H9 (cell line): ENCODE measurements around the gene OR6F1. TPM values are rescaled to one million over a fixed set of nuclear protein-coding genes. Genes with fewer than 3 reads are reported as not detected.
"Not testable (repeated sequence)": the region's sequence is repeated elsewhere in the genome, so short reads cannot be mapped to it uniquely, and the experiment has no call there.

Experiments used
- DNase-seq: peaks from one replicate; pipeline ENCODE4 v3.0.0-alpha.2; 2017
- H2AFZ ChIP-seq: one replicate; pipeline ENCODE4 v1.6.1; 2013; ENCODE audit warnings: mild to moderate bottlenecking, low read length, control low read depth, moderate library complexity
- H2AK5ac ChIP-seq: 2 replicates; pipeline ENCODE4 v1.6.1; 2013; ENCODE audit warnings: low read length, control low read depth, mixed read lengths; ENCODE audit not compliant: insufficient read length
- H2BK120ac ChIP-seq: one replicate; pipeline ENCODE4 v1.6.1; 2013; ENCODE audit warnings: low read depth, mild to moderate bottlenecking, low read length, control low read depth, inconsistent platforms; ENCODE audit not compliant: poor library complexity, severe bottlenecking
- H2BK12ac ChIP-seq: 2 replicates; pipeline ENCODE4 v1.6.1; 2013; ENCODE audit warnings: low read length, control low read depth, mixed read lengths, low read depth; ENCODE audit not compliant: insufficient read length
- H2BK15ac ChIP-seq: 2 replicates; pipeline ENCODE4 v1.6.1; 2013; ENCODE audit warnings: low read depth, low read length, control low read depth
- H2BK20ac ChIP-seq: one replicate; pipeline ENCODE4 v1.6.1; 2013; ENCODE audit warnings: low read depth, mild to moderate bottlenecking, low read length, control low read depth, inconsistent platforms; ENCODE audit not compliant: poor library complexity, severe bottlenecking
- H2BK5ac ChIP-seq: 2 replicates; pipeline ENCODE4 v1.6.1; 2013; ENCODE audit warnings: low read length, control low read depth, mixed read lengths; ENCODE audit not compliant: insufficient read length
- H3K14ac ChIP-seq: 2 replicates; pipeline ENCODE4 v1.6.1; 2013; ENCODE audit warnings: low read length, control low read depth; ENCODE audit not compliant: insufficient read depth
- H3K18ac ChIP-seq: 2 replicates; pipeline ENCODE4 v1.6.1; 2013; ENCODE audit warnings: low read depth, mild to moderate bottlenecking, mixed read lengths, low read length, control low read depth; ENCODE audit not compliant: insufficient read length
- H3K23ac ChIP-seq: 2 replicates; pipeline ENCODE4 v1.6.1; 2013; ENCODE audit warnings: low read length, control low read depth, mixed read lengths, low read depth; ENCODE audit not compliant: insufficient read length
- H3K23me2 ChIP-seq: 2 replicates; pipeline ENCODE4 v1.6.1; 2013; ENCODE audit warnings: low read depth, mild to moderate bottlenecking, mixed read lengths, low read length, control low read depth; ENCODE audit not compliant: insufficient read length, poor library complexity, severe bottlenecking
- H3K27ac ChIP-seq: 2 replicates; pipeline ENCODE4 v1.5.1; 2013; ENCODE audit warnings: low read length, control low read depth, mixed read lengths, low read depth; ENCODE audit not compliant: insufficient read length
- H3K27me3 ChIP-seq: 2 replicates; pipeline ENCODE4 v1.6.1; 2013; ENCODE audit warnings: low read length, control low read depth, inconsistent platforms; ENCODE audit not compliant: insufficient read depth
- H3K4ac ChIP-seq: 2 replicates; pipeline ENCODE4 v1.6.1; 2013; ENCODE audit warnings: low read depth, mild to moderate bottlenecking, control low read depth, inconsistent platforms, low read length, moderate library complexity
- H3K4me1 ChIP-seq: 2 replicates; pipeline ENCODE4 v1.6.1; 2013; ENCODE audit warnings: low read length, control low read depth, inconsistent platforms; ENCODE audit not compliant: insufficient read depth
- H3K4me2 ChIP-seq: 2 replicates; pipeline ENCODE4 v1.6.1; 2013; ENCODE audit warnings: low read length, control low read depth, mixed read lengths; ENCODE audit not compliant: insufficient read length, insufficient read depth
- H3K56ac ChIP-seq: 2 replicates; pipeline ENCODE4 v1.6.1; 2013; ENCODE audit warnings: low read depth, mild to moderate bottlenecking, mixed read lengths, low read length, control low read depth; ENCODE audit not compliant: insufficient read length
- H3K79me1 ChIP-seq: 2 replicates; pipeline ENCODE4 v1.6.1; 2013; ENCODE audit warnings: low read depth, mild to moderate bottlenecking, moderate library complexity, low read length, control low read depth, inconsistent platforms; ENCODE audit not compliant: insufficient read depth, poor library complexity, severe bottlenecking
- H3K79me2 ChIP-seq: 2 replicates; pipeline ENCODE4 v1.6.1; 2013; ENCODE audit warnings: low read length, control low read depth, inconsistent platforms; ENCODE audit not compliant: insufficient read depth
- H3K9ac ChIP-seq: 2 replicates; pipeline ENCODE4 v1.6.1; 2013; ENCODE audit warnings: low read length, control low read depth, mixed read lengths; ENCODE audit not compliant: insufficient read length; ENCODE audit errors: extremely low read depth
- H3K9me3 ChIP-seq: one replicate; pipeline ENCODE4 v1.6.1; 2013; ENCODE audit warnings: low read depth, low read length, inconsistent platforms; ENCODE audit not compliant: control insufficient read depth
- H3T11ph ChIP-seq: one replicate; pipeline ENCODE4 v1.6.1; 2013; ENCODE audit warnings: mild to moderate bottlenecking, low read length, control low read depth, inconsistent platforms
- H4K20me1 ChIP-seq: one replicate; pipeline ENCODE4 v1.6.1; 2013; ENCODE audit not compliant: control insufficient read depth, insufficient read length, insufficient read depth
- H4K5ac ChIP-seq: 2 replicates; pipeline ENCODE4 v1.6.1; 2013; ENCODE audit warnings: low read depth, mild to moderate bottlenecking, mixed read lengths, low read length, control low read depth; ENCODE audit not compliant: insufficient read length
- H4K8ac ChIP-seq: replicated peaks from 2 replicates; pipeline ENCODE4 v1.6.1; 2013; ENCODE audit warnings: low read length, control low read depth, mixed read lengths, low read depth; ENCODE audit not compliant: insufficient read length
- H4K91ac ChIP-seq: 2 replicates; pipeline ENCODE4 v1.6.1; 2013; ENCODE audit warnings: low read depth, mild to moderate bottlenecking, moderate library complexity, mixed read lengths, low read length, control low read depth; ENCODE audit not compliant: insufficient read length
- H3K27ac Mint-ChIP-seq, 3 experiments: 2 replicates in 2 of 3; 3 replicates in 1 of 3; pipeline ENCODE4 v1.8.0; 2020 to 2021; ENCODE audit warnings: mixed read lengths in 3 of 3, mild to moderate bottlenecking in 1 of 3, moderate library complexity in 1 of 3
- H3K27me3 Mint-ChIP-seq: 2 replicates; pipeline ENCODE4 v1.8.0; 2021; ENCODE audit warnings: low read depth, mild to moderate bottlenecking, moderate library complexity, mixed read lengths
- H3K36me3 Mint-ChIP-seq, 3 experiments: 2 replicates in 2 of 3; 3 replicates in 1 of 3; pipeline ENCODE4 v1.8.0; 2020 to 2021; ENCODE audit warnings: low read depth in 3 of 3, mixed read lengths in 3 of 3; ENCODE audit not compliant: insufficient read depth in 1 of 3
- H3K4me1 Mint-ChIP-seq, 2 experiments: 2 replicates each; pipeline ENCODE4 v1.8.0; 2020; ENCODE audit warnings: mixed read lengths in 2 of 2
- H3K4me3 Mint-ChIP-seq, 2 experiments: 2 replicates in 1 of 2; 3 replicates in 1 of 2; pipeline ENCODE4 v1.8.0; 2020 to 2021; ENCODE audit warnings: mild to moderate bottlenecking in 2 of 2, mixed read lengths in 2 of 2, moderate library complexity in 1 of 2
- H3K9me3 Mint-ChIP-seq, 2 experiments: 2 replicates in 1 of 2; 3 replicates in 1 of 2; pipeline ENCODE4 v1.8.0; 2020; ENCODE audit warnings: mild to moderate bottlenecking in 2 of 2, mixed read lengths in 2 of 2, moderate library complexity in 1 of 2
- CTCF ChIP-seq: fragments of 200-600 bp; sonication (generic); conservative IDR thresholded peaks from 3 replicates; pipeline ENCODE4 v1.8.0; 2021; ENCODE audit warnings: antibody characterized with exemption, mild to moderate bottlenecking
- WGBS: extraction: QIAGEN DNeasy Blood & Tissue Kit; methylation state at CpG from one replicate; pipeline ENCODE4 v1.1.7; 2013; ENCODE audit warnings: missing lambda C conversion rate, low lambda C conversion rate, mixed read lengths; ENCODE audit not compliant: insufficient read length; ENCODE audit errors: extremely low coverage; 5-methylcytosine and 5-hydroxymethylcytosine counted together
- total RNA-seq: library from RNA; stranded (reverse); gene quantifications from 2 replicates; pipeline ENCODE4 v1.2.1, GENCODE V29; 2021

Gene OR6F1
- total RNA-seq, 1 experiment from 2014 or later, result not detected

- H3K27me3 ChIP-seq, result no peaks in the 10 kb centered on the region
- H4K5ac ChIP-seq, result no peak overlapping the region
- no peak overlapping the region for H2AK5ac ChIP-seq
- H3K18ac ChIP-seq, result no peak overlapping the region
- no peak overlapping the region for H3K14ac ChIP-seq
- H3K79me2 ChIP-seq, result no peaks in the 10 kb centered on the region
- no peak overlapping the region for H3K4me2 ChIP-seq
- H3K9me3 ChIP-seq, result peaks cover 13% of the 10 kb centered on the region
- no peak overlapping the region for H2AFZ ChIP-seq
- peaks cover 38 to 60% of the 10 kb centered on the region in 2 experiments for H3K9me3 Mint-ChIP-seq
- no peaks in the 10 kb centered on the region for H3K79me1 ChIP-seq
- TF ChIP-seq CTCF, result no peak
- DNase-seq, result no peak
- no peak overlapping the region for H2BK12ac ChIP-seq
- H3K4ac ChIP-seq, result no peak overlapping the region
- no peak overlapping the region for H3K56ac ChIP-seq
- no peak overlapping the region for H4K8ac ChIP-seq
- no CpG with 5 or more reads among the region's 3 CpGs for WGBS
- H4K91ac ChIP-seq, result no peak overlapping the region
- H3K27ac ChIP-seq, result no peak overlapping the region
- H3K27me3 Mint-ChIP-seq, result no peaks in the 10 kb centered on the region
- H3K9ac ChIP-seq, result no peak overlapping the region
- no peak overlapping the region for H2BK15ac ChIP-seq
- no peaks in the 10 kb centered on the region for H4K20me1 ChIP-seq
- H3K23me2 ChIP-seq, result no peaks in the 10 kb centered on the region
- H3T11ph ChIP-seq, result no peak overlapping the region
- H2BK120ac ChIP-seq, result no peak overlapping the region
- H3K36me3 Mint-ChIP-seq, result no peaks in the 10 kb centered on the region
- no peak overlapping the region for H3K27ac Mint-ChIP-seq
- H3K4me1 Mint-ChIP-seq, result no peaks in the 10 kb centered on the region
- H3K4me3 Mint-ChIP-seq, result no peak overlapping the region
- no peak overlapping the region for H3K23ac ChIP-seq
- H3K4me1 ChIP-seq, result no peaks in the 10 kb centered on the region
- H2BK5ac ChIP-seq, result no peak overlapping the region
- H2BK20ac ChIP-seq, result no peak overlapping the region
These were observed 30.0 kb upstream of the OR6F1 start for GRCh38 chr1:247746391-247746935.

- not testable (repeated sequence) for H3K4me2 ChIP-seq, H2AFZ ChIP-seq, H4K20me1 ChIP-seq, H3T11ph ChIP-seq, H3K27ac Mint-ChIP-seq, H4K8ac ChIP-seq, H4K91ac ChIP-seq, H3K23me2 ChIP-seq, H2AK5ac ChIP-seq, H2BK12ac ChIP-seq, H3K23ac ChIP-seq, H3K9ac ChIP-seq, H2BK5ac ChIP-seq, H3K18ac ChIP-seq, H3K4me3 Mint-ChIP-seq, H3K79me1 ChIP-seq, H2BK120ac ChIP-seq, H3K4me1 ChIP-seq, H2BK15ac ChIP-seq, H3K36me3 Mint-ChIP-seq, H3K27me3 ChIP-seq, H3K56ac ChIP-seq, H3K14ac ChIP-seq, H3K4ac ChIP-seq, H4K5ac ChIP-seq, H2BK20ac ChIP-seq, DNase-seq, H3K27me3 Mint-ChIP-seq, H3K4me1 Mint-ChIP-seq, H3K79me2 ChIP-seq, H3K27ac ChIP-seq
- no CpG with 5 or more reads among the region's 3 CpGs for WGBS
- H3K9me3 ChIP-seq, result peaks cover 17% of the 10 kb centered on the region
- peaks cover 35 to 63% of the 10 kb centered on the region in 2 experiments for H3K9me3 Mint-ChIP-seq
These were observed 25.8 kb upstream of the OR6F1 start for GRCh38 chr1:247742215-247742760.
